ENCODE measurements around the gene MYO1A.

- TF ChIP-seq SMAD5 (IDR thresholded peaks at IDR 0.05; ENCODE audit: low read depth) (no peak), POLR2AphosphoS5 (IDR thresholded peaks at IDR 0.05; ENCODE audit: low read length) (no peak), HDAC2 (IDR thresholded peaks at IDR 0.05) (no peak), CTCF (IDR thresholded peaks at IDR 0.05 in 2 of 3, conservative IDR thresholded peaks at IDR 0.05 in 1 of 3; ENCODE audit: control insufficient read depth in 2 of 3, extremely low read depth in 1 of 3, insufficient read depth in 1 of 3, low read depth in 3 of 3, low read length in 3 of 3) (no peak), EZH2 (IDR thresholded peaks at IDR 0.05; ENCODE audit: borderline replicate concordance, control insufficient read depth, low read depth, low read length) (no peak), SIN3A (IDR thresholded peaks at IDR 0.05; ENCODE audit: low read depth, low read length) (no peak), POU2F2 (IDR thresholded peaks at IDR 0.05; ENCODE audit: borderline replicate concordance, low read depth, low read length) (no peak), NFIC (IDR thresholded peaks at IDR 0.05; ENCODE audit: low read depth, low read length) (no peak), EED (IDR thresholded peaks at IDR 0.05; ENCODE audit: low read depth) (no peak)
- TF ChIP-seq, protein P1, sequence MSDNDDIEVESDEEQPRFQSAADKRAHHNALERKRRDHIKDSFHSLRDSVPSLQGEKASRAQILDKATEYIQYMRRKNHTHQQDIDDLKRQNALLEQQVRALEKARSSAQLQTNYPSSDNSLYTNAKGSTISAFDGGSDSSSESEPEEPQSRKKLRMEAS (IDR thresholded peaks at IDR 0.05; ENCODE audit: low read depth, low read length), result no peak
These were observed 30.9 kb upstream of the MYO1A start for GRCh38 chr12:57080855-57081254.

Measured in GM12878 (cell line).